IPS-11a (cell line): ENCODE data around the gene SH3PXD2B.

Experiments
- H3K4me3 ChIP-seq: one replicate; pipeline ENCODE4 v1.5.1; 2013; ENCODE audit warnings: low read depth, low read length, control low read depth

Gene SH3PXD2B

DNA sequence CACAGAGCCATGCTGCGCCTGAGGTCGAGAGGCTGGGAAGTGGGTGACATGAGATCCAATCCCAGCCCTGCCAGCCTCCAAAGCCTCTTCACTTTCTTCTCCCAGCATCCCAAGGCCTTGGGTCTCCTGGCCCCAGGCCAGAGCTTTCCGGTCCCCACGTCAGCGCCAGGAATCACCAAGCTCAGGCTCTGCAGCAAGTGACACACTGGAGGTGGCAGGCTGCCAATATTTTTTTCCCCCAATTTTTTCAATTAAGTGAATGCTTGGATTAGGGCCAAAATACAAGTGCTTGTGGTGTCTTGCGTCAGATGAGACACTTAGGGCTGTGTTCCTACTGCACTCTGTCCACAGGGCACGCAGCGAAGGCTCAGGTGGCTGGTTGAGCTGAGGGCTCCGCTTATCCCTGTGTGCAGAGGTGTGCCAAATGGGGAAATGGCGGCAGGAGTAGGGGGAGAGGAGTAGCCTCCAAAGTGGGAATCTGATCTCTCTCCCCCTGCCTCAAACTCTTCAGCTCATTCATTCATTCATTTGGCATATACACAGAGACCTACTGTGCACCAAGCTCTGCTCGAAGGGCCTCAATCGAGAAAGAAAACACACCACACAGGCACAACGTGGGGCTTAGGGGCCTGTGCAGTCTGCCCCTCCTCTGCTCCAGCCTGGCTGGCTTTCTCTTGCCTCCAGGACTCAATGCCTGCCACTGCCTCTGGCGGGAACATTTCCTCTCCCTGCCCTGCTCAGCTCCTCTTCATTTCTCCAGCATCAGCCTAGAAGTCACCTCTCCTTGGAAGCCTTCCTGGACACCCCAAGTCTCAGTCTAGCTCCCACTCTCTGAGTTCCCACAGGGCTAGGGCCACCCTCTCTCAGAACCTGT is 16.6 kb downstream of the SH3PXD2B start:
- H3K4me3 ChIP-seq, result no peak overlapping the region

DNA sequence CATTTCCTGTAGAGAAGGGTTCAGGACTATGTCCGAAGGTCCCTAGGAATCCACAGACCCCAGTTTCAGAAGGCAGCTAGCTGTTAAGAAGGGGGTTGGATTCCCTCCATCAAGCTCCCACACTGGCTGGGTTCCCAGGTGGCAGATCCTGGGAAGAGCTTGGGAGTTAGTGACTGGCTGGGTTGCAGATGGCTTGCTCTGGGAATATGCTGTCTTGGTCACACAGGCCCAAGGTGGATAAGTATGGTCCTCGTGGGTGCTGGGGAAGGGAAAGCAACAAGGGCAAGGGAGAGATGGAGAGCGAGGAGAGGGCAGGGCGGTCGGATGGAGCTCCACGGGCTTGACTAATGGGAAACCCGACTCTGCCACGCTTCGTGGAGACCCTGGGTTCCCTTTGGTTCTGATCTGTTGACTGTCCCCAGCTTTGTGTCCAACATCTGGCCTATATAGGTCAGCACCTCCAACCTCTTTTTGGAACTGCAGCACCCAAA is 17.4 kb downstream of the SH3PXD2B start:
- H3K4me3 ChIP-seq, result no peak overlapping the region

DNA sequence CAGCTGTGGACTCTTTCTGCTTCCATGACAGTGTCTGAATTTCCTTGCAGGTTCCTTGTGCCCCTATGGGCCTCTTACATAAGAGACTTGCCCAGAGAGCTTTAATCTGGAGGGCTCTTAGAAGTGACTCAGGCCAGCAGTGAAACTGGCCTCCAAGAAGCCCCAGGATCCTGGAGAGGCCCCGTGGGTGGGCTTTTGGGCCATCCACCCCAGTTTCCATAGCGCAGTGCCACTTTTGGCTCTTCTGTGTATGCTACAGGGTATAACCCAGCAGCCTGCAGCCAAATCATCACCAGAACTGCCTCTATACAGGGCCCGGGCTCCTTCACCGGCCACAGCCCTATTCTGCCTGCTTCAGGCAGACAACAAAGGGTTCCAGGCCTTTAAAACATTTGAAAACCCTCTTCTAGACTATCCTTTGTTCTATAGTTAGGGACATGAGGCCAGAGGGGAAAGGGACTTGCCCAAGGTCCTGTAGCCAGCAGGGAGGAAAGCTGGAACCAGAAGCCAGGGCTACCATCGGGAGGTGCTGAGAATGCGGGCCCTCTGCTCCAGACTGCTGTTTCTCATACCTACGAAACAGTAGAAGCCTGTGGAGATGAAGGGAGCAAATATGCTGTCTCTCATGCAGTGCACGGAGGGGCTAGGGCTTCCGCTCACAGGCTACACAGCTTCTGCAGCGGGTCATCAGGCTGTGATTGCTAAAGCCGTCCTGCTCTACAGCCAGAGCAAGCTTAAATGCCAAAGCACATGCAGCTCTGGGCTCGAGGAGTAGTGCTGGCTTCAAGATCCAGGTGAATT is 18.0 kb downstream of the SH3PXD2B start:
- no peak overlapping the region for H3K4me3 ChIP-seq

DNA sequence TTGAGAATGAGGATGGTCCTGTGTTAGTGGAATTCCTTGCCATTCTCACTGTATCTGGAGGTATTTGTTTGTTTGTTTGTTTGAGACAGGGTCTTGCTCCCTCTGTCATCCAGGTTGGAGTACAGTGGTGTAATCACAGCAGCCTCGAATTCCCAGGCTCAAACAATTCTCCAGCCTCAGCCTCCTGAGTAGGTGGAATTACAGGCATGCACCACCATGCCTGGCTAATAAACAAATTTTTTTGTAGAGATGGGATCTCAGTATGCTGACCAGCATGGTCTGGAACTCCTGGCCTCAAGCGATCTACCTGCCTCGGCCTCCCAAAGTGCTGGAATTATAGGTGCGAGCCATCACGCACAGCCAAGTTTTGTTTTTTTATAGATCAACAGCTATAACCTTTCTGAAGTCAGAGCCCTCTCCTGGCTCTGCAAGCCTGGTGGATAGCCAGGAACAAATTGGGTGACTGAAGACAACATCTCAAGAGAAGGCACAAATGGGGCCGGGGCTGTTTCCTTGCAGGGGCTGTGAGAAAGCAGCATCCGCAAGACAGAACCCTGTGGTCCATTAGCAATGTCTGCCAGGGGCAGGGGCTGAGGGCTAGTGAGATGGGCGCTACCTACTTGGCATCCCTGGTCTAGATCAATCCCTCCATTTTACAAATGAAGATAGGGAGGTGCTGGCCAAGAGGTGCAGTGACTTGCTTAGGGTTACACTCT is 18.8 kb downstream of the SH3PXD2B start:
- no peak overlapping the region for H3K4me3 ChIP-seq

DNA sequence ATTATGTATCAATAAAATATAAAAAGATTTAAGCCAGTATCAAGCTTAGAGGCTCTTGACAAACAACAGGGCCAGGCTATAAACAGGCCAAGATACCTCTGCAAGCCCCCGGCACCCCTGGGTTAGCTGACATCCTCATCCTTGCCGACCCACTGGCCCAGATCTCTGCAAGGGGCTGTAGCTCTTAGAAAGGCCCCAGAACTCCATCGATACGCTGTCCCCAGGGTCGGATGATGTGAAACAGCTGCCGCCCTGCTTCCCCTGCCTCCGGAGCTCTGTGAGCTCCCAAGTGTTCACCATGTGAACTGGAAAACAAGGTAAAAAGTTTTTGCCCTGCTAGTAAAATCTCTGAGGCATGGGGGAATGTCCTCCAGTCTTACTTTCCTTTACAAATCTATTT is 20.1 kb downstream of the SH3PXD2B start:
- H3K4me3 ChIP-seq, result no peak overlapping the region

DNA sequence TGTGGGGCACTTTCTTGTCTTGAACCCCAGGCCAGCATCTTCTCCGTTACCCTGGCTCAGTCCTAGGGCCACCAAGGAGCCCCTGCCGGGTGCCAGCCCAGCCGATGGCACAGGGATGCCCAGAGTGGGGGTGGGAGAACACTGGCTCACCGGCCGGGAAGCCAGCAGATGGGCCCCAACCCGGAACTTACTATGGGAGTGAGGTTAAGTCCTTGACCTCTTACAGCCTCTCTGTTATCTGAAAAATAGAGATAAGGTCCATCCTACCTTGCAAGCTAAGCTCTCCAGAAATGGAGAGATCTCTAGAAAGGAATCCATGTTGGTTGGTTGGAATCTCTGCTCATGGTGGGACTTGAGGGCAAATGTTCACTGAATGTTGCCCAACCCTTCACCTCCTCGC is 20.8 kb downstream of the SH3PXD2B start:
- H3K4me3 ChIP-seq, result no peak overlapping the region

DNA sequence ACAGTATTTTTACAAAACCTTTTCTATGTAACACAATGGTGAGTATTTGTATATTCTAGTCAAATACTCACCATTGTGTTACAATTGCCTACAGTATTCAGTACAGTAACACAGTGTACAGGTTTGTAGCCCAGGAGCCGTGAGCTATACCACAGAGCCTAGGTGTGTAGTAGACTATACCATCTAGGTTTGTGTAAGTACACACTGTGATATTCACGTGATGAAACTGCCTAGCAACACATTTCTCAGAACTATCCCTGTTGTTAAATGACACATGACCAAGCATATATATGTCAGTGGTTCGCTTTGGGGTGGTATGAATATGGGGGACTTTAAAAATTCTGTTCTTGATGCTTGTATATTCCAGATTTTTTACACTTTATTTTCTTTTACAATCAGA is 21.3 kb downstream of the SH3PXD2B start:
- H3K4me3 ChIP-seq, result no peak overlapping the region

DNA sequence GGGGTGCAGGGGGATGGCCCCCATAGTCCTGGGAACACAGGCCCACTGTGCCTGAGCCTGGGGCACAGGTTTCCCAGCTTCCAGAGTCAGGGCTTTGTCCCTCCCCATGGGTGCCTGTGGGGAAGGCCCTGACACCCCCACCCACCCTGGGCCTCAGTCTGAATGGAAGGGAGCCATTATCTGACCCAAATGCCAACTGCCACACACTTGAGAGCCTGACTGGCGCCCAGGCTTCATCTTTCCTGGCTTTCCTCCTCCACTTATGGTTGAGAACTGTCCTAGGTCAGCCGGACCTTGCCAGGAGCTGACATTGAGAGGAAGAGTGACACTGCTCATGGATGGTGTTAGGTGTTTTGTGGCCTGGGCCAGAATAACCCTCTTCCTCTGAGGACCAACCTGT is 24.0 kb downstream of the SH3PXD2B start:
- H3K4me3 ChIP-seq, result no peak overlapping the region

DNA sequence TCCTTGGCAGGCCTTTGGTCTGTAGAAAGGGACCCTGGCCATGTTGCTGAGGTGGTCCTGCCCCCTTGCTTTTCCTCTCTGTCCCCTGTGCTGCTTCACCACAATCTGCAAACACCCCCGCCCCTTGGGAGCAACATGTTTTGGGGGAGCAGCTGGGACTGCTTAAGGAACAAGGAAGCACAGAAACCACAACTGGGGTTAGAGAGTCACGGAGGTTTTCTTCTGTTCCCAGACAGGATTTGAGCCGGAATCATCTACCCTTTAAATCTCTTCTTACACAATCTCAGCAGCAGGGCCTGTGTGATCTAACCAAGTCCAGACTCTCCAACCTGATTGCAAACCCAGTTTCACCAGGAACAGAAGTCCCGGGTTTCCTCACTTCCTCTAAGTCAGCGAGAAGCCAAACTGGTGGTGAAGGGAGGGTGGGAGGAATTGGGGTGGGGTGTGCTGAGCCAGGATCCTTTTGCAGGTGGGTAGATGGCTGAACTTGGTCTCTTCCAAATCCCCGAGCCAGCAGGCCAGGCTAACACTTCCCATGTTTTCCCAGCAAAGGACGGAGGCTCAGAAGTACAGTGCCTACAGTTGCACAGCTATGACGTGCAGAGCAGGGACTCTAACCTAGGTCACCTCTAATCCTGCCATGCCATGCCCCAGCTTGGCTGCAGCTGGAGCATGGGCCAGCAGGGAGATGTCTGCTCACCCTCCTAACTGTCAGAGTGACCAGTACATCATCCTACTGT is 25.0 kb downstream of the SH3PXD2B start:
- no peak overlapping the region for H3K4me3 ChIP-seq

DNA sequence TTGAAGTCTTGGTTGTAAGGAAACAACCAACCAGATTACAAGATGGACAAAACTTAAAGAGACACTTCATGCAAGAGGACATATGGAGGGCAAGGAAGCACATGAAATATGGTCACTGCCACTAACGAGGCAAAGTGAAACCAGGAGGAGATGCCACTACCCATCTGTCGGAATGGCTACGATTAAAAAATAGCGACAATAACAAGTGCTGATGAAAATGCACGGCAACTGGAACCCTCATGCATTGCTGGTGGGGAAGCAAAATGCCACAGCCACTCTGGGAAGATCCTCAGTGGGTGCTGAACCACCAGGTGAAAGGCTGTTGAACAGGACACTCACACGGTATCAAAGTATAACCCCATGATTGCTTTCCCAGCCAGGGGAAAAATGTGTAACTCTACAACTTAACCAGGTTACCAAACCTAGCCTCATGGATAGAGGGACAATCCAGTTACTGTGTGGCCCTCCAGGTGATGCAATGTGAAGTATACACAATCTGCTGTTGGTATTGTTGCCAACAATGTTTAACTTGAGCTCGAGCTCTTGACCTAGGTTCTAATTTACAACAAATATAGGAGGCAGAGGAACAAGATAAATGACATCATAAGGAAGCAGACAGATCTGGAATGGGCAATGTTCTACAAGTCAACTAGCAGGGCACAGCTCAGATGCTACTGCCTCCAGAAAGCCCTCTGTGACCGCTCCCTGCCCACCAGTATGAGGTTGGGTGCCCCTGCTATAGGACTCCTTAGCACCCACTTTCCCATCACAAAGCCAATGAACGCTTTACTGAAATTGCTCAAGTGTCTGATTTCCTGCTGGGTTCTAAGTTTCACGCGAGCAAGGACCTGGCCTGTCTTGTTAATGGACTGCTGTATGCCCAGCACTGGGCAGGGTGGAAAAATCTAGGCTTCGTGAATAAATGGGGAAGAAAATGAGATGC is 25.8 kb downstream of the SH3PXD2B start:
- no peak overlapping the region for H3K4me3 ChIP-seq

DNA sequence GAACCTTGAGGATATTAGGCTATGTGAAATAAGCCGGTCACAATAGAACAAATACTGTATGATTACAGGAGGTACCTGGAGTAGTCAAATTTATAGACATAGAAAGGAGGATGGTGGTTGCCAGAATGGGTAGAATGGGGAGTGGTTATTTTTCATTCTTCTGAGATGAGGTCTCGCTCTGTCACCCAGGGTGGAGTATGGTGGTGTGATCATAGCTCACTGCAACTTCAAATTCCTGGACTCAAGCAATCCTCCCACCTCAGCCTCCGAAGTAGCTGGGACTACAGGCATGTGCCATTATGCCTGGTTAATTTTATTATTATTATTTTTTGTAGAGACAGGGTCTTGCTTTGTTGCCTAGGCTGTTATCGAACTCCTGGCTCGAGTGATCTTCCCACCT is 27.1 kb downstream of the SH3PXD2B start:
- H3K4me3 ChIP-seq, result no peak overlapping the region

DNA sequence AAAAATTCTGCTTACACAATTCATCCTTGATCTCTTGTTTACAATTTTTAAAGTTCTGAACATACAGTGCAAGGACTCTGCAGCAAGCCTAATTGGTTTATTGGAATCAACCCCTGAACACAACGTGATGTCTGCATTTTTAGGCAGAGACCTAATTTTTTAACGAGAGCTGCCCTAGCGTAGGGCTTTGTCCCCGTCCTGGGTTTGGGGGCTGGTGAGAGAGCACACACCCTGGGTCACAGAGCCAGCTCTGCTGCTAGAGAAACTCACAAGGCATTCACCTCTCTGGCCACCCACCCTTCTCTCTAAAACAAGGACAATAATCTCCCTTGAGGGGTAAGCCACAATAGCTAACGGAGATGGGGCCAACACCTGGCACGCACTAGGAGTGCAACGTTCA is 28.2 kb downstream of the SH3PXD2B start:
- no peak overlapping the region for H3K4me3 ChIP-seq

DNA sequence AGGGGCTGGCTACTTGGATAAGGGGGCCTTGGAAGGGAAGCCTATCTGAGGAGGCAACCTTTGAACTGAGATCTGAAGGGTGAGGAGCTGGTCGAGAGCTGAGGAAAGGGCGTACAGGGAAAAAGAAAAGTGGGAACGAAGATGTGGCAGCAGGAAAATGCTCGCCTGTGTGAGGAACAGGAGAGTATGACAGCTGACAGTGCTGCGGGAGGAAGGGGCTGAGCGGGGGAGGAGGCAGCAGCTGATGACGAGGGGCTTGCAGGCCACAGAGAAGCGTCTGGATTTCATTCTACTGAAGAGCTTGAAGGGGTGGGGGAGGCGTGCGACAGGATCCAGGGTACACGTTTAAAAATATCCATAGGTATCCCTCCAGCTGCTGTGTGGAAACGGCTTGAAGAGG is 28.9 kb downstream of the SH3PXD2B start:
- no peak overlapping the region for H3K4me3 ChIP-seq

DNA sequence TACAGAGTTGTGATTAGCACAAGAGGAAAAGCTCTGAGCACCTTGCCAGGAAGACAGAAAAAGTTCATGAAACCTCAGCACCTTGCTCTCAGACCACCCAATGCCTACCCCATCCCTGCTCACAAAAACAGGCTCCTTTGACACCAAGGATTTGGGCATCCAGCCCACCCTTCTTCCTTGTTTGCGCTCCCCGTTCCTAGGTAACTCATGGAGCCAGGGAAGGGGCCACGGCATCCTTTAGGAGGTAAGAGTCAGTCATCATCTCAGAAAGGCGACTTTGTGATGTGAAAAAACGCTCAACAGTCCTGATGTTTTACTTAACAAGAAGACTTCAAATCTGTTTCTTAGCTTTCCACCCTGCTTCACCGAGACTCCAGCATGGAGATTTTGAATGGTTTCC is 29.5 kb downstream of the SH3PXD2B start:
- no peak overlapping the region for H3K4me3 ChIP-seq

DNA sequence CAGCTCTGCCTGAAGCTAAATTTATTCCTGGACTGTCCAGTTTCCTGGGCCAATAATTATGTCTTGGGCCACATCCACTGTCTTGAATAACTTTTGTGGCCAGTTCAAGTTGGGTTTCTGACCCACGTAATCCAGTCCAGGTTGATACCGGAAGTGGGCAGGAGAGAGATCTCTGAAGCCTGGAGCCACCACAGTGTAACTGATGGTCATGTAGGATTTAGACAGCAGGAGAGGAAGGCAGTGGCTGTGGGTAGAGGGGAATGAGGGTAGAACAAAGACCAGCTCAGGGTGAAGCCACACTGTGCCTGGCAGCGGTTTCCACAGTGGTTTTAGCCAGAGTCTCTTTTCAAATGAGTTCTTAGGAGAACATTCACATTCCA is 30.2 kb downstream of the SH3PXD2B start:
- H3K4me3 ChIP-seq, result no peak overlapping the region

DNA sequence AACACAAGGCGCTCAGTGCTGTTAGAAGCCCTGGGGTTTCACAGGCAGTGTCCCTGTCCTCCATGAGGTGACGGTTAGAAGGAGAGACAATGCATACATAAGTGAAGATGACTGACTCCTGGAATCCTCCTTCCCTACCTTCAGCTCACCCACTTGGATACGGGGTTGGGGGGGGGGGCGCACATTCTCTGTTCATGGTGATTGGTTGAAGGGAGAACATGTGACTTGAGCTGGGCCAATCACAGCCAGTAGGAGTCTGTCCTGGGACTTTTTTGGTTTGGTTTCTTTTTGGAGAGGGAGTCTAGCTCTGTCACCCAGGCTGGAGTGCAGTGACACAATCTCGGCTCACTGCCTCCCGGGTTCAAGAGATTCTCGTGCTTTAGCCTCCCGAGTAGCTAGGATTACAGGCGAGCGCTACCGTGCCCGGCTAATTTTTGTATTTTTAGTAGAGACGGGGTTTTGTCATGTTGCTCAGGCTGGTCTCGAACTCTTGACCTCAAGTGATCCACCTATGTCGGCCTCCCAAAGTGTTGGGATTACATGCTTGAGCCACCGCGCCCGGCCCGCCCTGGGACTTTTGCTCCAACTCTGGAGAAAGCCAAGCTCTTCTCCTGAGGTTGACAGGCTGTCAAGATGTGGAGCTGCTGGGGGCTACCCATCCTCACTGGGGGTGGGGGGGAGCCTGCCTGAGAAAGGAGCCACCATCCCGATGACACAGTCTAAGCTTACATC is 30.8 kb downstream of the SH3PXD2B start:
- no peak overlapping the region for H3K4me3 ChIP-seq

DNA sequence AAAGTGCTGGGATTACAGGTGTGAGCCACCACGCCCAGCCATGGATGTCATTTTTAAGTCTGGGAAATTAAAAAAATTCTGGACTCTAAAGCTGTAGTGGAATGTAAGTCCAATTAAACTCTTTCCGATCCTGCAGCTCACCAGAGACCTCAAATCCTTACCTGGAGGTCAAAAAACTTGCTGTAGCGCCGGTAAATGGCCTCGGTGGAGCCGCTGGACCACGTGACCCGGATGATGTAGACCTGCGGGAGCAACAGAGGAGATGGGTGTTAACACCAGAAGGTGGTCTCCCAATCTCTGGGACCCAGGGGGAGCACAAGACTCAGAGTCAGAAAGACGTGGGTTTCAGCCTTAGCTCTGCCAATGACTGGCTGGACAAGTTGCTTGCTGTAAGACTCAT is 32.1 kb downstream of the SH3PXD2B start:
- H3K4me3 ChIP-seq, result no peak overlapping the region

DNA sequence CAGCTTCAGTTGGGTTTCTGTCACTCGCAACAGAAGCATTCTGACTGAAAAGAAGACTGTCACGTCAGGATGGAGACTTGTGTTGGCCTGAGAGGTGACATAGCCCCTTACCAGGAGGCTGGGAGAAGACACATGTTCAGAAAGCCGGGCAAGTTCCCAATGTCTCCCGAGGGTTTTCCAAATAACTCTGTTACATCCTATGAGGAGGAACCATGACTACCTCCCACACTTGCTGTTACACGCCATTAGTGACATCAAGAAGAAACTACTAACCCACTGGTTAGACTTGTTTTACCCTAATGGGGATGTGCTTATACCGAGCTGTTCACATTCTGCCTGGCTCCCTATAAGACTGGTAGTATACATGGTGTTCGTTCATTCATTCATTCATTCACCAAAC is 33.3 kb downstream of the SH3PXD2B start:
- H3K4me3 ChIP-seq, result no peak overlapping the region
